Heart right ventricle (tissue), 16 donors: ENCODE data around the gene YPEL3. TPM values are rescaled to one million over a fixed set of nuclear protein-coding genes. Genes with fewer than 3 reads are reported as not detected.

Source experiments
- ATAC-seq, 8 donors: fragments of 200-7000 bp; cut with Tn5 transposase; one replicate each; pipeline ENCODE4 v1.9.1; 2020; ENCODE audit warnings: mild to moderate bottlenecking in 8 of 8, moderate library complexity in 8 of 8, moderate number of reproducible peaks in 1 of 8
- DNase-seq, 2 donors: peaks; one replicate each; pipeline ENCODE4 v3.0.0-alpha.2; 2020
- H3K27ac ChIP-seq, 10 donors: fragments of 200-600 bp; sonication (generic) in 2 of 10; one replicate each; pipeline versions ENCODE4 v1.5.0 to v1.8.0; 2020 to 2022; ENCODE audit warnings: mild to moderate bottlenecking in 3 of 10
- H3K27me3 ChIP-seq, 7 donors: fragments of 200-600 bp; one replicate each; pipeline ENCODE4 v1.8.0; 2021 to 2022; ENCODE audit warnings: mild to moderate bottlenecking in 2 of 7
- H3K36me3 ChIP-seq, 9 donors: fragments of 200-600 bp; sonication (generic) in 1 of 9; one replicate each; pipeline versions ENCODE4 v1.5.0 to v1.8.0; 2020 to 2022; ENCODE audit warnings: mild to moderate bottlenecking in 2 of 9
- H3K4me1 ChIP-seq, 9 donors: fragments of 200-600 bp; sonication (generic) in 1 of 9; one replicate each; pipeline versions ENCODE4 v1.5.0 to v1.8.0; 2020 to 2022; ENCODE audit warnings: mild to moderate bottlenecking in 4 of 9
- H3K4me3 ChIP-seq, 10 donors: fragments of 200-600 bp; sonication (generic) in 2 of 10; one replicate each; pipeline versions ENCODE4 v1.5.0 to v1.8.0; 2020 to 2022; ENCODE audit warnings: mild to moderate bottlenecking in 7 of 10, moderate library complexity in 2 of 10
- H3K9me3 ChIP-seq, 11 donors: fragments of 200-600 bp in 10 of 11; sonication (generic) in 2 of 11; one replicate each; pipeline versions ENCODE4 v1.5.0 to v1.8.0; 2013 to 2022; ENCODE audit warnings: mild to moderate bottlenecking in 2 of 11, control low read depth in 1 of 11, moderate library complexity in 1 of 11
- CTCF ChIP-seq, 9 donors: fragments of 200-600 bp; sonication (generic) in 2 of 9; IDR thresholded peaks; one replicate each; pipeline versions ENCODE4 v1.5.0 to v1.8.0; 2021 to 2022; ENCODE audit warnings: antibody characterized with exemption in 9 of 9, mild to moderate bottlenecking in 5 of 9, moderate library complexity in 1 of 9
- WGBS, 2 donors: extraction: QIAGEN DNeasy Blood & Tissue Kit; methylation state at CpG; one replicate each; pipeline ENCODE4 v1.1.7; 2013; ENCODE audit warnings: inconsistent platforms in 1 of 2; 5-methylcytosine and 5-hydroxymethylcytosine counted together
- intact Hi-C, 10 donors: fragments of 100-400 bp; cut with DNase I; formaldehyde crosslinking; loops; one replicate each; pipeline versions ENCODE4 v1.11.1 to v1.14.2; 2022
- polyA plus RNA-seq, 2 donors: library from polyadenylated mRNA; stranded (reverse); fragments of 200-250 nt; gene quantifications; one replicate each; pipeline ENCODE4 v1.2.3, GENCODE V29; 2013
- total RNA-seq, 10 donors: library from RNA; stranded (reverse); fragmentation: NEBNext Ultra II Directional in 3 of 10; extraction: Animal tissue kit (Norgen Biotek cat#: 25700) in 3 of 10; gene quantifications; one replicate each; pipeline versions ENCODE4 v1.2.1 to v1.2.4, GENCODE V29; 2021 to 2023
- donor health status: Arrhythmogenic right ventricular cardiomyopathy.
- donor health status: ischemic (EF 13 %, LVEDD 7.1; RV severe dilation, severe dysfunction).
- donor health status: healthy with polysubstance abuse.
- donor health status: DM: no; HTN: yes; CAD: no.
- donor health status: DM: no; HTN: no; CAD: no.
- donor health status: ischemic (EF 25% LVEDD 6.9; RV normal size, moderate dysfunction).
- donor health status: ischemic (EF 25% LVEDD 5.7; RV mildly dilated, moderate dysfunction).
- donor health status: healthy.
- donor health status: DM: yes; HTN: yes; CAD: no.
- donor health status: Ischemic cardiomyopathy.
- donor health status: ischemic (EF 35%, LVEDD 5.7; RV mildly dilated, moderate dysfunction).
- donor health status: nonischemic (EF 11% LVEDD 7.7; RV severe dilation, severe dysfunction).
- donor health status: DM: yes; HTN: yes; CAD: no.
- donor health status: PGD.
- donor health status: ischemic (EF 29% LVEDD 5.4; RV normal size, mild dysfunction).
- donor health status: nonischemic (EF 23%, LVEDD 6.1; RV moderate dilation, normal function).

Gene YPEL3
- total and polyA plus RNA-seq, 12 donors = 31.5 to 203 (median 46.6) TPM

GRCh38 chr16:30078744-30079143 lies 17.3 kb downstream of the YPEL3 start:
- Histone ChIP-seq H3K4me3 (no peak overlapping the region), H3K27ac (peak overlapping the region in 5 of 10 donors; percentile 21 to 65 (median 44)), H3K4me1 (peaks cover 13 to 49% (median 37%) of the 10 kb centered on the region in 9 donors), H3K9me3 (no peaks in the 10 kb centered on the region), H3K27me3 (no peaks in the 10 kb centered on the region), H3K36me3 (peaks cover 0 to 70% (median 29%) of the 10 kb centered on the region in 9 donors)
- TF ChIP-seq CTCF (IDR thresholded peaks at IDR 0.05) = no peak
- DNase-seq = no peak
- WGBS, 2 donors = 62 to 71% methylated on average over 7 of the region's 7 CpGs
- peak in 2 of 8 donors; percentile 19 to 40 for ATAC-seq
- intact Hi-C loops = loop anchor here in 2 of 10 donors (10.0 kb wide), 2 partner anchors 326 to 576 kb away; partner anchors contain the start of genes FBRS (in 1 of the 2), PRR14 (in 1 of the 2) and ZNF771 (in 1 of the 2)

GRCh38 chr16:30077656-30078055 lies 18.4 kb downstream of the YPEL3 start:
- WGBS, 2 donors = 71 to 81% methylated on average over 6 of the region's 6 CpGs
- peaks cover 13 to 49% (median 37%) of the 10 kb centered on the region in 9 donors for H3K4me1 ChIP-seq
- intact Hi-C loops = loop anchor here in 2 of 10 donors (10.0 kb wide), 2 partner anchors 327 to 577 kb away; partner anchors contain the start of genes FBRS (in 1 of the 2), PRR14 (in 1 of the 2) and ZNF771 (in 1 of the 2)
- H3K9me3 ChIP-seq = no peaks in the 10 kb centered on the region
- ATAC-seq (no peak), DNase-seq (no peak)
- peaks cover 0 to 70% (median 28%) of the 10 kb centered on the region in 9 donors for H3K36me3 ChIP-seq
- H3K4me3 ChIP-seq = peak overlapping the region in 3 of 10 donors; percentile 94 to 100 (median 100)
- H3K27me3 ChIP-seq = no peaks in the 10 kb centered on the region
- TF ChIP-seq CTCF (IDR thresholded peaks at IDR 0.05) = no peak
- peak overlapping the region in 3 of 10 donors; percentile 59 to 99 (median 65) for H3K27ac ChIP-seq

GRCh38 chr16:30076276-30076791 lies 19.7 kb downstream of the YPEL3 start:
- whole genome bisulfite sequencing, 2 donors = 2% methylated on average over 33 of the region's 33 CpGs
- intact Hi-C loops = loop anchor here in 2 of 10 donors (10.0 kb wide), 2 partner anchors 328 to 578 kb away; partner anchors contain the start of genes FBRS (in 1 of the 2), PRR14 (in 1 of the 2) and ZNF771 (in 1 of the 2)
- no peak for TF ChIP-seq CTCF (IDR thresholded peaks at IDR 0.05)

GRCh38 chr16:30075503-30076275 lies 20.3 kb downstream of the YPEL3 start, which contains the start of gene PPP4C:
Gene PPP4C, plus strand, starts transcription at chr16:30075994. Its CDS starts 384 bp downstream, at chr16:30076378.
- intact Hi-C loops = loop anchor here in 3 of 10 donors (1.0 to 10.0 kb wide), 3 partner anchors 10 to 579 kb away; partner anchors contain the start of genes ALDOA (in 1 of the 3), FBRS (in 1 of the 3), PRR14 (in 1 of the 3) and ZNF771 (in 1 of the 3)
- H3K27ac ChIP-seq = peak within 1 kb of the TSS; percentile 48 to 99 (median 96)
- peak; percentile 92 to 93 for DNase-seq
- ATAC-seq = peak; percentile 86 to 97 (median 95)
- no peaks in the 10 kb centered on the region for H3K9me3 ChIP-seq
- peak within 1 kb of the TSS; percentile 86 to 100 (median 98) for H3K4me3 ChIP-seq
- H3K27me3 ChIP-seq = no peaks in the 10 kb centered on the region
- 2% methylated on average over 58 to 67 of the region's 67 CpGs for WGBS, 2 donors
- peaks cover 13 to 55% (median 41%) of the 10 kb centered on the region in 9 donors for H3K4me1 ChIP-seq
- peak in 3 of 9 donors; percentile 24 to 44 (median 34) for TF ChIP-seq CTCF (IDR thresholded peaks at IDR 0.05)
- H3K36me3 ChIP-seq = peaks cover 3 to 70% (median 36%) of the 10 kb centered on the region in 9 donors

More at GRCh38 chr16:30076276-30076791, 19.7 kb downstream of the YPEL3 start:
- H3K27me3 ChIP-seq = no peaks in the 10 kb centered on the region
- DNase-seq (no peak), ATAC-seq (peak; percentile 9 to 53 (median 21))
- peak overlapping the region; percentile 86 to 100 (median 98) for H3K4me3 ChIP-seq
- peaks cover 13 to 49% (median 37%) of the 10 kb centered on the region in 9 donors for H3K4me1 ChIP-seq
- peaks cover 3 to 70% (median 36%) of the 10 kb centered on the region in 9 donors for H3K36me3 ChIP-seq
- H3K9me3 ChIP-seq = no peaks in the 10 kb centered on the region
- H3K27ac ChIP-seq = peak overlapping the region; percentile 48 to 99 (median 96)
